Activated T-helper 2 cell treated with anti-CD3 and anti-CD28 coated beads, Interferon-gamma antibody, Interleukin-2, Interleukin-4, amounts not matched to agents 10 μg/mL and 5 μg/mL and 100 μg/mL, durations not matched to agents 14 hours and 24 hours and 36 hours (primary cell): ENCODE results near the gene ANKRD23. TPM values are rescaled to one million over a fixed set of nuclear protein-coding genes. Genes with fewer than 3 reads are reported as not detected.
A peak's percentile ranks its signal among the peaks of the same experiment; 100 is the strongest.

Source experiments
- DNase-seq: peaks from one replicate; pipeline ENCODE4 v3.0.0; 2021; ENCODE audit warnings: low spot score
- H3K27ac Mint-ChIP-seq: one replicate; pipeline ENCODE4 v1.8.0; 2021; ENCODE audit warnings: mixed read lengths
- H3K27me3 Mint-ChIP-seq: one replicate; pipeline ENCODE4 v1.8.0; 2021; ENCODE audit warnings: low read depth, mixed read lengths
- H3K36me3 Mint-ChIP-seq: one replicate; pipeline ENCODE4 v1.8.0; 2021; ENCODE audit warnings: low read depth, mixed read lengths
- H3K4me1 Mint-ChIP-seq: one replicate; pipeline ENCODE4 v1.8.0; 2021; ENCODE audit warnings: low read depth, mixed read lengths
- H3K4me3 Mint-ChIP-seq: one replicate; pipeline ENCODE4 v1.8.0; 2021; ENCODE audit warnings: low read depth, mild to moderate bottlenecking, moderate library complexity, mixed read lengths
- H3K9me3 Mint-ChIP-seq: one replicate; pipeline ENCODE4 v1.8.0; 2021; ENCODE audit warnings: mixed read lengths
- intact Hi-C: fragments of 100-400 bp; cut with micrococcal nuclease; formaldehyde crosslinking; loops from one replicate; pipeline ENCODE4 v1.15.1; 2023
- total RNA-seq: library from RNA; stranded (reverse); gene quantifications from 2 replicates; pipeline ENCODE4 v1.2.3, GENCODE V29; 2022

Gene ANKRD23
- total RNA-seq, 1 donor from 2014 or later, result 9.1 TPM

- intact Hi-C loops, result no loop called here
These were observed 8.8 kb upstream of the ANKRD23 start for GRCh38 chr2:96852667-96853066.

GRCh38 chr2:96848264-96848663 is 4.4 kb upstream of the ANKRD23 start:
- intact Hi-C loops, result no loop called here
- Mint-ChIP-seq H3K4me3 (no peak overlapping the region), H3K27me3 (no peaks in the 10 kb centered on the region), H3K27ac (no peak overlapping the region), H3K9me3 (no peaks in the 10 kb centered on the region), H3K36me3 (peaks cover 43% of the 10 kb centered on the region), H3K4me1 (no peaks in the 10 kb centered on the region)
- DNase-seq, result no peak

More at GRCh38 chr2:96852667-96853066, 8.8 kb upstream of the ANKRD23 start:
- no peaks in the 10 kb centered on the region for H3K27me3 Mint-ChIP-seq
- peaks cover 14% of the 10 kb centered on the region for H3K4me1 Mint-ChIP-seq
- H3K36me3 Mint-ChIP-seq, result peaks cover 45% of the 10 kb centered on the region
- H3K27ac Mint-ChIP-seq, result no peak overlapping the region
- no peak for DNase-seq
- no peak overlapping the region for H3K4me3 Mint-ChIP-seq
- H3K9me3 Mint-ChIP-seq, result no peaks in the 10 kb centered on the region

- Mint-ChIP-seq H3K27ac (no peak overlapping the region), H3K27me3 (no peaks in the 10 kb centered on the region), H3K36me3 (peaks cover 36% of the 10 kb centered on the region), H3K4me3 (no peak overlapping the region), H3K9me3 (no peaks in the 10 kb centered on the region), H3K4me1 (no peaks in the 10 kb centered on the region)
- intact Hi-C loops, result no loop called here
- DNase-seq, result no peak
These were observed 3.8 kb upstream of the ANKRD23 start for GRCh38 chr2:96847586-96847985.

GRCh38 chr2:96846825-96847224 is 3.0 kb upstream of the ANKRD23 start:
- no peak for DNase-seq
- Mint-ChIP-seq H3K4me3 (no peak overlapping the region), H3K9me3 (no peaks in the 10 kb centered on the region), H3K27me3 (no peaks in the 10 kb centered on the region), H3K4me1 (no peaks in the 10 kb centered on the region), H3K27ac (no peak overlapping the region), H3K36me3 (peaks cover 35% of the 10 kb centered on the region)
- intact Hi-C loops, result no loop called here

GRCh38 chr2:96844405-96844808 is 586 bp upstream of the ANKRD23 start:
- Mint-ChIP-seq H3K4me3 (no peak overlapping the region), H3K27me3 (no peaks in the 10 kb centered on the region), H3K9me3 (no peaks in the 10 kb centered on the region), H3K36me3 (peaks cover 39% of the 10 kb centered on the region), H3K4me1 (peaks cover 3% of the 10 kb centered on the region), H3K27ac (no peak overlapping the region)
- intact Hi-C loops, result no loop called here
- no peak for DNase-seq

GRCh38 chr2:96842600-96842999 is 1.2 kb downstream of the ANKRD23 start:
- Mint-ChIP-seq H3K4me1 (peaks cover 5% of the 10 kb centered on the region), H3K36me3 (peaks cover 33% of the 10 kb centered on the region), H3K9me3 (no peaks in the 10 kb centered on the region), H3K4me3 (no peak overlapping the region), H3K27ac (no peak overlapping the region), H3K27me3 (no peaks in the 10 kb centered on the region)
- intact Hi-C loops, result no loop called here
- no peak for DNase-seq

GRCh38 chr2:96841701-96842495 is 1.9 kb downstream of the ANKRD23 start:
- no peaks in the 10 kb centered on the region for H3K27me3 Mint-ChIP-seq
- intact Hi-C loops, result no loop called here
- H3K27ac Mint-ChIP-seq, result no peak overlapping the region
- DNase-seq, result no peak
- H3K4me1 Mint-ChIP-seq, result peaks cover 5% of the 10 kb centered on the region
- H3K36me3 Mint-ChIP-seq, result peaks cover 33% of the 10 kb centered on the region
- no peak overlapping the region for H3K4me3 Mint-ChIP-seq
- no peaks in the 10 kb centered on the region for H3K9me3 Mint-ChIP-seq

- intact Hi-C loops, result no loop called here
- H3K36me3 Mint-ChIP-seq, result peaks cover 38% of the 10 kb centered on the region
These were observed 3.7 kb downstream of the ANKRD23 start for GRCh38 chr2:96839875-96840850.

GRCh38 chr2:96839293-96839874 is 4.4 kb downstream of the ANKRD23 start:
- Mint-ChIP-seq H3K4me1 (peaks cover 5% of the 10 kb centered on the region), H3K27ac (peak overlapping the region; percentile 43), H3K27me3 (no peaks in the 10 kb centered on the region), H3K4me3 (peak overlapping the region; percentile 2), H3K36me3 (peaks cover 45% of the 10 kb centered on the region), H3K9me3 (no peaks in the 10 kb centered on the region)
- DNase-seq, result peak; percentile 81
- intact Hi-C loops, result no loop called here

More at GRCh38 chr2:96839875-96840850, 3.7 kb downstream of the ANKRD23 start:
- Mint-ChIP-seq H3K27me3 (no peaks in the 10 kb centered on the region), H3K4me1 (peaks cover 5% of the 10 kb centered on the region), H3K4me3 (no peak overlapping the region), H3K9me3 (no peaks in the 10 kb centered on the region), H3K27ac (no peak overlapping the region)
- no peak for DNase-seq

GRCh38 chr2:96838345-96839292 is 5.2 kb downstream of the ANKRD23 start:
- intact Hi-C loops, result no loop called here
- Mint-ChIP-seq H3K4me1 (peaks cover 5% of the 10 kb centered on the region), H3K36me3 (peaks cover 44% of the 10 kb centered on the region), H3K4me3 (peak overlapping the region; percentile 2), H3K27ac (no peak overlapping the region), H3K9me3 (no peaks in the 10 kb centered on the region), H3K27me3 (no peaks in the 10 kb centered on the region)
- DNase-seq, result no peak

- intact Hi-C loops, result no loop called here
- no peaks in the 10 kb centered on the region for H3K27me3 Mint-ChIP-seq
- no peak overlapping the region for H3K4me3 Mint-ChIP-seq
- no peaks in the 10 kb centered on the region for H3K9me3 Mint-ChIP-seq
- no peak for DNase-seq
- no peak overlapping the region for H3K27ac Mint-ChIP-seq
- peaks cover 5% of the 10 kb centered on the region for H3K4me1 Mint-ChIP-seq
- H3K36me3 Mint-ChIP-seq, result peaks cover 53% of the 10 kb centered on the region
These were observed 6.2 kb downstream of the ANKRD23 start for GRCh38 chr2:96837575-96837974.

- H3K27ac Mint-ChIP-seq, result no peak overlapping the region
- H3K9me3 Mint-ChIP-seq, result no peaks in the 10 kb centered on the region
- peaks cover 61% of the 10 kb centered on the region for H3K36me3 Mint-ChIP-seq
- H3K4me3 Mint-ChIP-seq, result no peak overlapping the region
- H3K27me3 Mint-ChIP-seq, result no peaks in the 10 kb centered on the region
- no peak for DNase-seq
- peaks cover 5% of the 10 kb centered on the region for H3K4me1 Mint-ChIP-seq
- intact Hi-C loops, result no loop called here
These were observed 8.0 kb downstream of the ANKRD23 start for GRCh38 chr2:96835830-96836229.
